Calu3 (cell line): ENCODE results near the gene SPEM1. TPM values are rescaled to one million over a fixed set of nuclear protein-coding genes. Genes with fewer than 3 reads are reported as not detected.

Experiments used
- BruUV-seq: library from RNA; stranded (reverse); fragments of 400-500 nt; replicated peaks from 2 replicates; lab custom pipeline; 2021; lab: Mats Ljungman, UMichigan
- CTCF ChIA-PET: fragments of 300-600 bp; sonication (Branson Sonifier 250); formaldehyde crosslinking; loops from one replicate; lab custom pipeline; 2022; ENCODE audit warnings: antibody characterized with exemption; lab: Charles Lee
- DNase-seq: peaks from one replicate; pipeline ENCODE4 v3.0.0; 2022
- H3K27ac Mint-ChIP-seq: one replicate; pipeline ENCODE4 v1.8.0; 2022; ENCODE audit warnings: mixed read lengths; ENCODE audit not compliant: unreplicated experiment
- H3K27me3 Mint-ChIP-seq: one replicate; pipeline ENCODE4 v1.8.0; 2022; ENCODE audit warnings: mixed read lengths; ENCODE audit not compliant: unreplicated experiment
- H3K36me3 Mint-ChIP-seq: one replicate; pipeline ENCODE4 v1.8.0; 2022; ENCODE audit warnings: mild to moderate bottlenecking, moderate library complexity, mixed read lengths; ENCODE audit not compliant: insufficient read depth, unreplicated experiment
- H3K4me1 Mint-ChIP-seq: one replicate; pipeline ENCODE4 v1.8.0; 2022; ENCODE audit warnings: mild to moderate bottlenecking, low read depth, mixed read lengths; ENCODE audit not compliant: unreplicated experiment
- H3K4me3 Mint-ChIP-seq: one replicate; pipeline ENCODE4 v1.8.0; 2022; ENCODE audit warnings: mild to moderate bottlenecking, low read depth, moderate library complexity, mixed read lengths; ENCODE audit not compliant: unreplicated experiment
- H3K9me3 Mint-ChIP-seq: one replicate; pipeline ENCODE4 v1.8.0; 2022; ENCODE audit warnings: low read depth, mixed read lengths; ENCODE audit not compliant: unreplicated experiment
- intact Hi-C: fragments of 100-400 bp; cut with micrococcal nuclease; formaldehyde crosslinking; loops from one replicate; pipeline ENCODE4 v1.10.0; 2022; ENCODE audit not compliant: unreplicated experiment
- total RNA-seq: library from RNA; stranded (reverse); gene quantifications from 2 replicates; pipeline ENCODE4 v1.2.3, GENCODE V29; 2022
- TF ChIP-seq, protein P1 (sequence below): fragments of 200-600 bp; IDR thresholded peaks from one replicate; pipeline ENCODE4 v1.8.0; 2022; ENCODE audit warnings: antibody characterized with exemption; ENCODE audit not compliant: unreplicated experiment

SPEM1 gene
- total RNA-seq, 1 experiment from 2014 or later = not detected

DNA sequence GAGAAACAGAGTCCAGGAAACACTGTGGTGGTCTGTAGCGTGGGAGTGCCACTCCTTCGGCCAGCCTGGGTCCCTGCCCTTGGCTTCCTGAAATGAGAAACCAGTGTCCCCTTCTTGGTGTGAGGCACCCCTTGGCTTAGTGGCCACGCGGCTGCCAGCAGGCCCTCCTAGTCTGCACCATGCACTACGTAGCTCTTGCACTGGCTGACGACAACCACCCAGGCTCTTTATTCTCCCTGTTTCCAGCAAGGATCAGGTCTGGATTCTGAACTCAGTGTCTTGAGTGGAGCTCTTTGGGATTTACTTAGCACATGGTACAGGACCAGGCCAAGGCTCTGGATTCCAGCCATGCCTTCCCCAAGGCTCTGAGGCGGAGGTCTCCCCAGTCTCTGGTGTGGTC, 7.4 kb downstream of the SPEM1 start:
- Mint-ChIP-seq H3K4me1 (no peaks in the 10 kb centered on the region), H3K27ac (no peak overlapping the region), H3K4me3 (no peak overlapping the region), H3K27me3 (no peaks in the 10 kb centered on the region), H3K9me3 (no peaks in the 10 kb centered on the region), H3K36me3 (peaks cover 4% of the 10 kb centered on the region)
- CTCF ChIA-PET = interaction anchor here (0.7 kb wide), 1 partner anchor 71 kb away, joined by 3 read pairs; no protein-coding TSS in a partner anchor
- intact Hi-C loops = no loop called here
- TF ChIP-seq, protein P1, sequence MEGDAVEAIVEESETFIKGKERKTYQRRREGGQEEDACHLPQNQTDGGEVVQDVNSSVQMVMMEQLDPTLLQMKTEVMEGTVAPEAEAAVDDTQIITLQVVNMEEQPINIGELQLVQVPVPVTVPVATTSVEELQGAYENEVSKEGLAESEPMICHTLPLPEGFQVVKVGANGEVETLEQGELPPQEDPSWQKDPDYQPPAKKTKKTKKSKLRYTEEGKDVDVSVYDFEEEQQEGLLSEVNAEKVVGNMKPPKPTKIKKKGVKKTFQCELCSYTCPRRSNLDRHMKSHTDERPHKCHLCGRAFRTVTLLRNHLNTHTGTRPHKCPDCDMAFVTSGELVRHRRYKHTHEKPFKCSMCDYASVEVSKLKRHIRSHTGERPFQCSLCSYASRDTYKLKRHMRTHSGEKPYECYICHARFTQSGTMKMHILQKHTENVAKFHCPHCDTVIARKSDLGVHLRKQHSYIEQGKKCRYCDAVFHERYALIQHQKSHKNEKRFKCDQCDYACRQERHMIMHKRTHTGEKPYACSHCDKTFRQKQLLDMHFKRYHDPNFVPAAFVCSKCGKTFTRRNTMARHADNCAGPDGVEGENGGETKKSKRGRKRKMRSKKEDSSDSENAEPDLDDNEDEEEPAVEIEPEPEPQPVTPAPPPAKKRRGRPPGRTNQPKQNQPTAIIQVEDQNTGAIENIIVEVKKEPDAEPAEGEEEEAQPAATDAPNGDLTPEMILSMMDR = no peak
- no peak for DNase-seq
- BruUV-seq = no TSS peak

DNA sequence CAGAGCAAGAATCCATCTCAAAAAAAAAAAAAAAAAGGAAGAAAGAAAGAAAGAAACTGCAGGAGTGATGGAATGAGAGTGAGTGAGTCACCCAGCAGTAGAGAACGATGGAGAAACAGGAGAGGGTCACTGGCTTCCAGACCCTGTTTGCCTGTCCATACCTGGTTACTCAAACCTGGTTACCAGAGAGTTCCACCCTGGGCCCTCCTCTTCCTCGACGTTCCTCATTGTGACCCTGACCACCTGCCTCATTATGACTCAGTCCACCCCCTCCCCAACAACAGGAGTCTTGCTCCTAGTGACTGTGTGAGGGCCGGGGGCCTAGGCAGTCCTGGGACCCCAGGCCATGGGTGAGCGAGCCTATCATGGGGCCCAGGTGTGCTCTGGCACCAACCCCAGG, 8.4 kb downstream of the SPEM1 start, which contains the start of gene SPEM3:
SPEM3 (plus strand) TSS at position 301 of the 400 bp plus-strand sequence; CDS start at position 347, 46 bp downstream.
- H3K27ac Mint-ChIP-seq = no peak within 1 kb of the TSS
- no TSS peak for BruUV-seq
- peaks cover 4% of the 10 kb centered on the region for H3K36me3 Mint-ChIP-seq
- no peaks in the 10 kb centered on the region for H3K4me1 Mint-ChIP-seq
- H3K4me3 Mint-ChIP-seq = no peak within 1 kb of the TSS
- no peak for DNase-seq
- no peaks in the 10 kb centered on the region for H3K9me3 Mint-ChIP-seq
- CTCF ChIA-PET = no interaction called here
- TF ChIP-seq, protein P1 = no peak
- H3K27me3 Mint-ChIP-seq = no peaks in the 10 kb centered on the region
- intact Hi-C loops = no loop called here

DNA sequence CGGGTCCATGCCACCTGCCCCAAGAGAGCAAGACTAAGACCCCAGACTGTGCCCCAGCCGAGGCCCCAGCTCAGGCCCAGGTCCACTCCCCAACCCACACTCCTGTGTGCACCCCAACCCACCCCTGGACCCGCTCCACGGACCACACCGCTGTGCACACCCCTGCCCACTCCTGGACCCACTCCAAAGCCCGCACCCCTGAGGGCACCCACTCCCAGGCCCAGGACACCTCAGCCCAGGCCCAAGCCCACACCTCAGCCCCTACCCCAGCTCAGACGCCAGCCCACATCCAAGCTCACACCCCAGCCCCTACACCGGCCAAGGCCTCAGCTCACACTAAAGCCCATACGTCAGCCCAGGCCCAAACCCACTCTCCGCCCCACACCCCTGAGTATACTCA, 9.6 kb downstream of the SPEM1 start:
- CTCF ChIA-PET = interaction anchor here (0.5 kb wide), 1 partner anchor 59 kb away, joined by 4 read pairs; no protein-coding TSS in a partner anchor
- BruUV-seq = no TSS peak
- intact Hi-C loops = no loop called here

DNA sequence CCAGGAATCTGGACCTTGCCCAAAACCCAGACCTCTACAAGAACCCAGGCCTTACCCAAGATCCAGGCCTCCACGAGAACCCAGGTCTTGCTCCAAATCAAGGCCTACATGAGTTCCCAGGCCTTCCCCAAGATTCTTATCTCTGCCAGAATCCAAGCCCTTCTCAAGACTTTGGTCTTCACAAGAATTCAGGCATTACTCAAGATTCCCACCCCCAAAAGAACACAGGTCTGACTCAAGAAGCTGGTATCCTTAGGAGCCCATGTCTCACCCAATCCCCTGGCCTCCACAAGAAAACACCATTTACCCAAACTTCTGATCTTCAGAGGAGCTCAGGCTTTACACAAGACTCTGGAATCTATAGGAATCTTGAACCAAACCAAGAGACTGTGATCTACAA, 11.1 kb downstream of the SPEM1 start:
- BruUV-seq = no TSS peak
- TF ChIP-seq, protein P1 = no peak

More for the DNA sequence above, 9.6 kb downstream of the SPEM1 start:
- TF ChIP-seq, protein P1 = no peak
- Mint-ChIP-seq H3K27ac (no peak overlapping the region), H3K9me3 (no peaks in the 10 kb centered on the region), H3K36me3 (peaks cover 4% of the 10 kb centered on the region), H3K4me3 (no peak overlapping the region), H3K27me3 (no peaks in the 10 kb centered on the region), H3K4me1 (no peaks in the 10 kb centered on the region)
- no peak for DNase-seq

More for the DNA sequence above, 11.1 kb downstream of the SPEM1 start:
- H3K4me1 Mint-ChIP-seq = no peaks in the 10 kb centered on the region
- no peak overlapping the region for H3K27ac Mint-ChIP-seq
- intact Hi-C loops = no loop called here
- no peak overlapping the region for H3K4me3 Mint-ChIP-seq
- no peaks in the 10 kb centered on the region for H3K27me3 Mint-ChIP-seq
- no peak for DNase-seq
- no peaks in the 10 kb centered on the region for H3K9me3 Mint-ChIP-seq
- peaks cover 14% of the 10 kb centered on the region for H3K36me3 Mint-ChIP-seq
- CTCF ChIA-PET = no interaction called here
